ENCODE data around the gene SHTN1.

Gene SHTN1

GRCh38 chr10:116988311-116988710 lies 16.7 kb downstream of the SHTN1 start:
- H3K4me1 ChIP-seq (ENCODE audit: control insufficient read depth in 5 of 5, insufficient read depth in 5 of 5, low read length in 5 of 5) = peaks cover 0 to 3% (median 0%) of the 10 kb centered on the region in 5 donors
- no peak overlapping the region for H3K9ac ChIP-seq (ENCODE audit: low read length in 5 of 5)
- no peak overlapping the region for H3K4me3 ChIP-seq (ENCODE audit: low read depth in 1 of 5, low read length in 5 of 5)
- no peak overlapping the region for H3K27ac ChIP-seq (ENCODE audit: low read depth, low read length)
- no peaks in the 10 kb centered on the region for H3K27me3 ChIP-seq (ENCODE audit: control insufficient read depth in 5 of 5, insufficient read depth in 4 of 5, low read length in 5 of 5)
- H3K9me3 ChIP-seq (ENCODE audit: control insufficient read depth in 5 of 5, low read length in 5 of 5) = no peaks in the 10 kb centered on the region
- no peaks in the 10 kb centered on the region for H3K36me3 ChIP-seq (ENCODE audit: control insufficient read depth in 5 of 5, insufficient read depth in 5 of 5, low read length in 5 of 5)

DNA sequence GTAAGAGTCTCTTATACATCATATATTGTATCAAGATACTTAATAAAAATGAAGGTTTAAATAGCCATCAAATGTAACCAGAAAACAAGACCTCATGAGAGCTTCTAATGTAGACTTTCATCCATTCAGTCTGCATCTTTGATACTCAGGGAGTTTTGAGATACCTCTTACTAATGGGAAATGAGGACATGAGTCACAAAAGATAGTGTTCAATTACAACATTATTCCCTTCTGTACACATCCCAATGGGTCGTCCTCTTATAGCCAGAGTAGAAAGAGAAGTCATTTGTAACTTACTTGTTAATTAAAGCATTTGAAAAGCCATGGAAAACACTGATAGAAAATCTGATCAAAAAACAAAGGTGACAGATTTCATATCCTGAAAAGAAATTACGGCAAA lies 19.4 kb downstream of the SHTN1 start:
- Histone ChIP-seq H3K27me3 (ENCODE audit: control insufficient read depth in 5 of 5, insufficient read depth in 4 of 5, low read length in 5 of 5) (no peaks in the 10 kb centered on the region), H3K9me3 (ENCODE audit: control insufficient read depth in 5 of 5, low read length in 5 of 5) (no peaks in the 10 kb centered on the region), H3K9ac (ENCODE audit: low read length in 5 of 5) (no peak overlapping the region), H3K27ac (ENCODE audit: low read depth, low read length) (no peak overlapping the region), H3K36me3 (ENCODE audit: control insufficient read depth in 5 of 5, insufficient read depth in 5 of 5, low read length in 5 of 5) (no peaks in the 10 kb centered on the region), H3K4me1 (ENCODE audit: control insufficient read depth in 5 of 5, insufficient read depth in 5 of 5, low read length in 5 of 5) (peaks cover 0 to 3% (median 0%) of the 10 kb centered on the region in 5 donors), H3K4me3 (ENCODE audit: low read depth in 1 of 5, low read length in 5 of 5) (no peak overlapping the region)

DNA sequence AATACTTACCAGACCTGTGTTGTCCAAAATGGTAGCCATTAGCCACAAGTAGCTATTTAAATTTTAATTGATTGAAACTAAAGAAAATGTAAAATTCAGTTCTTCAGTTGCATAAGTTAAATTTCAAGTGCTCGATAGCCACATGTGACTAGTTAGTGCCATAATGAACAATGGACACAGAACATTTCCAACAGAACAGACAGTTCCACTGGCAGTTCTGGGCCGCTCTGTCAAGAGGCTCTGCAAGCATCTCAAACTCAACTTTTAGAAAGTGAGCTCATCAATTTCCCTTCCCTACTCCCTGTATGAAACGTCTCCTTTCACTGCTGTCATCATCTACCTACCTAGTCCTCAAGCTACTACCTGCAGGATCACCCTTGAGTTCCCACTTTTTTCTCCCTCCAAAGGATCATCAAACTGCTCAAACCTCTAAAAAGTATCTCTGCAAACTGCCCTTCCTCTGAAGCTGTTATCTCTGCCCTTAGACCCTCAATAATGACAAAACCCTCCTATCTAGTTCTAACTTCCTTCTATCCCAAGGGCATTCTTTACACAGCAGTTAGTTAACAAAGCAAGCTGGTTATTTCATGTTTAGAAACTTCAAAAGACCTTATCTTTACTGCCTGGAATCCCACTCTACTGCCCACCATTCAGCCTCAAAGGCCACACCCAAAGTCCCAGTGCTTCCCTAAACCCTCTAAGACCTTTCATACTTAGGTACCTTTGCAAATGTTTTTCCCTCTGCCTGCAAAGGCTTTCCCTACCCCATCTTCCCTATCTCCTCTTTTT lies 20.6 kb downstream of the SHTN1 start:
- Histone ChIP-seq H3K9me3 (ENCODE audit: control insufficient read depth in 5 of 5, low read length in 5 of 5) (no peaks in the 10 kb centered on the region), H3K36me3 (ENCODE audit: control insufficient read depth in 5 of 5, insufficient read depth in 5 of 5, low read length in 5 of 5) (no peaks in the 10 kb centered on the region), H3K4me1 (ENCODE audit: control insufficient read depth in 5 of 5, insufficient read depth in 5 of 5, low read length in 5 of 5) (no peaks in the 10 kb centered on the region), H3K27me3 (ENCODE audit: control insufficient read depth in 5 of 5, insufficient read depth in 4 of 5, low read length in 5 of 5) (no peaks in the 10 kb centered on the region), H3K9ac (ENCODE audit: low read length in 5 of 5) (no peak overlapping the region), H3K27ac (ENCODE audit: low read depth, low read length) (no peak overlapping the region), H3K4me3 (ENCODE audit: low read depth in 1 of 5, low read length in 5 of 5) (no peak overlapping the region)

GRCh38 chr10:116980041-116980440 lies 24.9 kb downstream of the SHTN1 start:
- Histone ChIP-seq H3K9me3 (ENCODE audit: control insufficient read depth in 5 of 5, low read length in 5 of 5) (no peaks in the 10 kb centered on the region), H3K4me1 (ENCODE audit: control insufficient read depth in 5 of 5, insufficient read depth in 5 of 5, low read length in 5 of 5) (no peaks in the 10 kb centered on the region), H3K27me3 (ENCODE audit: control insufficient read depth in 5 of 5, insufficient read depth in 4 of 5, low read length in 5 of 5) (no peaks in the 10 kb centered on the region), H3K27ac (ENCODE audit: low read depth, low read length) (no peak overlapping the region), H3K9ac (ENCODE audit: low read length in 5 of 5) (no peak overlapping the region), H3K4me3 (ENCODE audit: low read depth in 1 of 5, low read length in 5 of 5) (no peak overlapping the region), H3K36me3 (ENCODE audit: control insufficient read depth in 5 of 5, insufficient read depth in 5 of 5, low read length in 5 of 5) (peaks cover 0 to 5% (median 0%) of the 10 kb centered on the region in 5 donors)

GRCh38 chr10:116978901-116979300 lies 26.1 kb downstream of the SHTN1 start:
- H3K4me1 ChIP-seq (ENCODE audit: control insufficient read depth in 5 of 5, insufficient read depth in 5 of 5, low read length in 5 of 5) = no peaks in the 10 kb centered on the region
- H3K4me3 ChIP-seq (ENCODE audit: low read depth in 1 of 5, low read length in 5 of 5) = no peak overlapping the region
- no peak overlapping the region for H3K27ac ChIP-seq (ENCODE audit: low read depth, low read length)
- H3K36me3 ChIP-seq (ENCODE audit: control insufficient read depth in 5 of 5, insufficient read depth in 5 of 5, low read length in 5 of 5) = peaks cover 0 to 5% (median 0%) of the 10 kb centered on the region in 5 donors
- no peaks in the 10 kb centered on the region for H3K27me3 ChIP-seq (ENCODE audit: control insufficient read depth in 5 of 5, insufficient read depth in 4 of 5, low read length in 5 of 5)
- no peak overlapping the region for H3K9ac ChIP-seq (ENCODE audit: low read length in 5 of 5)
- no peaks in the 10 kb centered on the region for H3K9me3 ChIP-seq (ENCODE audit: control insufficient read depth in 5 of 5, low read length in 5 of 5)

- H3K36me3 ChIP-seq (ENCODE audit: control insufficient read depth in 5 of 5, insufficient read depth in 5 of 5, low read length in 5 of 5) = peaks cover 0 to 5% (median 0%) of the 10 kb centered on the region in 5 donors
- no peaks in the 10 kb centered on the region for H3K4me1 ChIP-seq (ENCODE audit: control insufficient read depth in 5 of 5, insufficient read depth in 5 of 5, low read length in 5 of 5)
- no peak overlapping the region for H3K9ac ChIP-seq (ENCODE audit: low read length in 5 of 5)
- no peaks in the 10 kb centered on the region for H3K9me3 ChIP-seq (ENCODE audit: control insufficient read depth in 5 of 5, low read length in 5 of 5)
- no peak overlapping the region for H3K4me3 ChIP-seq (ENCODE audit: low read depth in 1 of 5, low read length in 5 of 5)
- no peak overlapping the region for H3K27ac ChIP-seq (ENCODE audit: low read depth, low read length)
- H3K27me3 ChIP-seq (ENCODE audit: control insufficient read depth in 5 of 5, insufficient read depth in 4 of 5, low read length in 5 of 5) = no peaks in the 10 kb centered on the region
These were observed 30.5 kb downstream of the SHTN1 start for GRCh38 chr10:116974456-116975005.

DNA sequence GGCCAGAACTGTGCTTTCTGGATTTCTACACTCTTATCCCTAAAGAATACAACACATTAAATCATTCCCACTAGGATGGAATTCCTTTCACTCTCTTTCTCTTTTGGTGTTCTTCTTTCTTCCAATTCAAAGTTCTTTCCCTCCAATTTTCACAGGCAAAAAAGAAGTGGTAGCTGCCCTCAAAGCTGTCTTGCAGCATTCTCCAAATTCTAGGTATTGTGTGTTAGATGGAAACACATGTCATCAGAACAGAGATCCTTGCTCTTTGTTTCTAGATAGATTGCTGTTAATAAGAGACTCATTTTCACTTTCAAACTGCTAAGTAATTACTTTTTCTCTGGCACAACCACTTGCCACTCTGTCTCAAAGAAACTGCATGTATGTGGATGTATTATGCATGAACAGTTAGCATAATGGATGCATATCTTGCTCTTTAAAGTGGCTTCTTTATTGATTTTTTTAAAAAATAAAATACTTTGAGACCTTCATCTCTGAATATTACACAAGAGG lies 31.0 kb downstream of the SHTN1 start:
- no peaks in the 10 kb centered on the region for H3K9me3 ChIP-seq (ENCODE audit: control insufficient read depth in 5 of 5, low read length in 5 of 5)
- H3K4me1 ChIP-seq (ENCODE audit: control insufficient read depth in 5 of 5, insufficient read depth in 5 of 5, low read length in 5 of 5) = no peaks in the 10 kb centered on the region
- no peaks in the 10 kb centered on the region for H3K27me3 ChIP-seq (ENCODE audit: control insufficient read depth in 5 of 5, insufficient read depth in 4 of 5, low read length in 5 of 5)
- H3K27ac ChIP-seq (ENCODE audit: low read depth, low read length) = no peak overlapping the region
- H3K4me3 ChIP-seq (ENCODE audit: low read depth in 1 of 5, low read length in 5 of 5) = no peak overlapping the region
- peaks cover 0 to 5% (median 0%) of the 10 kb centered on the region in 5 donors for H3K36me3 ChIP-seq (ENCODE audit: control insufficient read depth in 5 of 5, insufficient read depth in 5 of 5, low read length in 5 of 5)
- H3K9ac ChIP-seq (ENCODE audit: low read length in 5 of 5) = no peak overlapping the region

DNA sequence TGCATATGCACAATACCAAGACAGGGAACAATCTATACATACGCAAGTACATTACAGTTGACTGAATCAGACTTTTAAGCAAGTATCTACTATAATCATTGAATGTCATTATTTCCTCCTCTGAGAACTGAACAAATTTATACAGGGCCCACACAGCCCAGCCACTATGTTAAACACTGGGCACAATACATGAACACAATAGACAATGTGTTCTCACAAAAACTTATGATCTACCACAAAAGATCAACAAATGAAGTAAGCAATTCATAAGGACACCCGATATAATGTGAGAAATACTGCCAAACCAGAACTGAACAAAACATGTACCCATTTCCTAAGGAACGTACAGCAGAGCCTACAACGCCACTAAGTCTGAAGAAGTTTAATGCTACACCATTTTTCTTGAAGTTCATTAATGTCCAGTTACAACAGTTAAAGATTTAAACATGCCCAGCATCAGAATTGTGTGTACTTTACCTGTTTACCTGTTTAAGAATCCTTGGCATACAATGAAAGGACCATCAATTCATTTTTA lies 31.5 kb downstream of the SHTN1 start:
- H3K27ac ChIP-seq (ENCODE audit: low read depth, low read length) = no peak overlapping the region
- peaks cover 0 to 5% (median 0%) of the 10 kb centered on the region in 5 donors for H3K36me3 ChIP-seq (ENCODE audit: control insufficient read depth in 5 of 5, insufficient read depth in 5 of 5, low read length in 5 of 5)
- no peaks in the 10 kb centered on the region for H3K9me3 ChIP-seq (ENCODE audit: control insufficient read depth in 5 of 5, low read length in 5 of 5)
- H3K4me1 ChIP-seq (ENCODE audit: control insufficient read depth in 5 of 5, insufficient read depth in 5 of 5, low read length in 5 of 5) = no peaks in the 10 kb centered on the region
- no peak overlapping the region for H3K4me3 ChIP-seq (ENCODE audit: low read depth in 1 of 5, low read length in 5 of 5)
- no peak overlapping the region for H3K9ac ChIP-seq (ENCODE audit: low read length in 5 of 5)
- no peaks in the 10 kb centered on the region for H3K27me3 ChIP-seq (ENCODE audit: control insufficient read depth in 5 of 5, insufficient read depth in 4 of 5, low read length in 5 of 5)

- H3K27ac ChIP-seq (ENCODE audit: low read depth, low read length) = no peak overlapping the region
- H3K4me1 ChIP-seq (ENCODE audit: control insufficient read depth in 5 of 5, insufficient read depth in 5 of 5, low read length in 5 of 5) = no peaks in the 10 kb centered on the region
- H3K27me3 ChIP-seq (ENCODE audit: control insufficient read depth in 5 of 5, insufficient read depth in 4 of 5, low read length in 5 of 5) = no peaks in the 10 kb centered on the region
- no peaks in the 10 kb centered on the region for H3K9me3 ChIP-seq (ENCODE audit: control insufficient read depth in 5 of 5, low read length in 5 of 5)
- H3K9ac ChIP-seq (ENCODE audit: low read length in 5 of 5) = no peak overlapping the region
- no peak overlapping the region for H3K4me3 ChIP-seq (ENCODE audit: low read depth in 1 of 5, low read length in 5 of 5)
- peaks cover 0 to 6% (median 2%) of the 10 kb centered on the region in 5 donors for H3K36me3 ChIP-seq (ENCODE audit: control insufficient read depth in 5 of 5, insufficient read depth in 5 of 5, low read length in 5 of 5)
These were observed 32.9 kb downstream of the SHTN1 start for GRCh38 chr10:116972131-116972530.

DNA sequence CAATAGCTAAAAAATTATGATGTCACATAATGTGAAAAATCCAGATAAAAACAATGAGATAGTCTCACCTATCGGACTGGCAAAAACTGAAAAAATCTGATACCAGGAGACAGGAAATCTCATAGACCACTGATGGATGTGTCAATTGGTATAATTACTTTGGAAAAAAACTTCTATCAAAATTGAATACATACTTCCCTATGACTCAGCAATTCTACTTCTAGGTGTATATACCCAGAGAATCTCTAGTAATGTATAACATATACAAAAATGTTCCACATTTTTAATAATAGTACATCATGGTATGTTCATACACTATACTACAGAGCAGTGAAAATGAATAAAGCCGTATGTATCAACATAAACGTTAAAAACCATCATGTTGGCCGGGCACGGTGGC lies 34.9 kb downstream of the SHTN1 start:
- Histone ChIP-seq H3K27ac (ENCODE audit: low read depth, low read length) (no peak overlapping the region), H3K36me3 (ENCODE audit: control insufficient read depth in 5 of 5, insufficient read depth in 5 of 5, low read length in 5 of 5) (peaks cover 0 to 14% (median 0%) of the 10 kb centered on the region in 5 donors), H3K9ac (ENCODE audit: low read length in 5 of 5) (no peak overlapping the region), H3K4me1 (ENCODE audit: control insufficient read depth in 5 of 5, insufficient read depth in 5 of 5, low read length in 5 of 5) (no peaks in the 10 kb centered on the region), H3K27me3 (ENCODE audit: control insufficient read depth in 5 of 5, insufficient read depth in 4 of 5, low read length in 5 of 5) (no peaks in the 10 kb centered on the region), H3K9me3 (ENCODE audit: control insufficient read depth in 5 of 5, low read length in 5 of 5) (no peaks in the 10 kb centered on the region), H3K4me3 (ENCODE audit: low read depth in 1 of 5, low read length in 5 of 5) (no peak overlapping the region)
